GM12892 (cell line): ENCODE measurements around the gene NNMT.

Experiments used
- POLR2AphosphoS5 ChIP-seq: IDR thresholded peaks from 2 replicates; pipeline ENCODE4 v1.6.1; 2011; ENCODE audit warnings: low read depth, low read length, control low read depth
- TAF1 ChIP-seq: IDR thresholded peaks from 2 replicates; pipeline ENCODE4 v1.6.1; 2011; ENCODE audit warnings: low read depth, mild to moderate bottlenecking, control low read depth, low read length, borderline replicate concordance

DNA sequence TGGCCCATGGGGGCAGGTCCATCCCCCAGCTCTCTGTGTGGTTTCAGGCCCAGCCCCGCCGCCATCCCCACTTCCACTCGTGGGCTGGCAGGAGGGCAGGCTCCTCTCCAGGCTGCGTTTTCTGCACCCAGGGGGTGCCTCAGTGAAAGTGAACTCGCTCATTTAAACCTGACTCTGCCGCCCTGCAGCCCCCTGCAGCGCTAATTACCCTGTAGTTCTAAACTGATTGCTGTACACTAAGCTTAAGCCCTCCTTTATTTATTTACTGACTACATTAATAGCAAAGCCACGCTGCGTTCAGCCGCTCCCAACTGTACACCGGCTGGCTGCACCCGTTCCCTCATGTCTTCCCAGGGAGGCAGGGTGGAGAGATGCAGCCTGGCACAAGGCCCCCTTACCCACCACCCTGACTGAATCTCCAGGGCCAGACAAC, 36.6 kb upstream of the NNMT start:
- TF ChIP-seq TAF1 = no peak
- no peak for TF ChIP-seq POLR2AphosphoS5
